ENCODE results near the gene NGB. TPM values are rescaled to one million over a fixed set of nuclear protein-coding genes. Genes with fewer than 3 reads are reported as not detected.

NGB gene
- total RNA-seq, 4 donors from 2014 or later, result 0.64 to 1.4 TPM; not detected in 2

DNA sequence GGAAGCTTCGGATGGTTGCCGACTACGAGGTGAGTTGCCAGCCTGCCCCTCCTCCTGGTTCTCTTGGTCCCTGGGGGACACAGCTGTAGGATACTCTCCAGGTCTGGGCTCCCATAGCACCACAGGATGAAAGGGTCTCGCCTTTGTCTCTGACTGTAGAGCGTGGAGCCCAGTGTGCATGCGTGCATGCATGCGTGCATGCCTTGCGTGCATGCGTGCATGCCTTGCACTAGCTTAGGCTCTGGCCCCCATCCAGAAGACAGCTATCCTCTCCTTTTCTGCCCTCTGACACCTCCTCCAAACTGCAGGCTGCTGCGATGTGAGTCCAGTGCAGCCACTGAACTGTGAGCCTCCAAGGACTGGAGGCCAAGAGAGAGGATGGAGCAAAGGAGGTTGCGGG, 19.1 kb downstream of the NGB start:
- H3K27ac ChIP-seq, result no peak overlapping the region
- no peaks in the 10 kb centered on the region for H3K9me3 ChIP-seq
- H3K4me3 ChIP-seq, result no peak overlapping the region
- TF ChIP-seq, protein P1, sequence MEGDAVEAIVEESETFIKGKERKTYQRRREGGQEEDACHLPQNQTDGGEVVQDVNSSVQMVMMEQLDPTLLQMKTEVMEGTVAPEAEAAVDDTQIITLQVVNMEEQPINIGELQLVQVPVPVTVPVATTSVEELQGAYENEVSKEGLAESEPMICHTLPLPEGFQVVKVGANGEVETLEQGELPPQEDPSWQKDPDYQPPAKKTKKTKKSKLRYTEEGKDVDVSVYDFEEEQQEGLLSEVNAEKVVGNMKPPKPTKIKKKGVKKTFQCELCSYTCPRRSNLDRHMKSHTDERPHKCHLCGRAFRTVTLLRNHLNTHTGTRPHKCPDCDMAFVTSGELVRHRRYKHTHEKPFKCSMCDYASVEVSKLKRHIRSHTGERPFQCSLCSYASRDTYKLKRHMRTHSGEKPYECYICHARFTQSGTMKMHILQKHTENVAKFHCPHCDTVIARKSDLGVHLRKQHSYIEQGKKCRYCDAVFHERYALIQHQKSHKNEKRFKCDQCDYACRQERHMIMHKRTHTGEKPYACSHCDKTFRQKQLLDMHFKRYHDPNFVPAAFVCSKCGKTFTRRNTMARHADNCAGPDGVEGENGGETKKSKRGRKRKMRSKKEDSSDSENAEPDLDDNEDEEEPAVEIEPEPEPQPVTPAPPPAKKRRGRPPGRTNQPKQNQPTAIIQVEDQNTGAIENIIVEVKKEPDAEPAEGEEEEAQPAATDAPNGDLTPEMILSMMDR (IDR thresholded peaks at IDR 0.05), result no peak
- no peak for TF ChIP-seq POLR2A (IDR thresholded peaks at IDR 0.05)
- intact Hi-C loops (cut with DNase I; ENCODE audit: low total_unique reads) (no loop called here), in situ Hi-C loops (cut with MboI; ENCODE audit: low pct_ligation_motif_present in 1 of 4, low pct_unique_long_range_greater_than_20kb in 1 of 4, low sequenced_read_pairs in 3 of 4) (no loop called here)
- no peaks in the 10 kb centered on the region for H3K27me3 ChIP-seq
- no peaks in the 10 kb centered on the region for H3K36me3 ChIP-seq
- 89 to 90% methylated on average over 2 to 11 of the region's 11 CpGs for WGBS, 2 donors (ENCODE audit: low coverage in 1 of 2)
- H3K4me1 ChIP-seq, result no peaks in the 10 kb centered on the region
- DNase-seq, result no peak

DNA sequence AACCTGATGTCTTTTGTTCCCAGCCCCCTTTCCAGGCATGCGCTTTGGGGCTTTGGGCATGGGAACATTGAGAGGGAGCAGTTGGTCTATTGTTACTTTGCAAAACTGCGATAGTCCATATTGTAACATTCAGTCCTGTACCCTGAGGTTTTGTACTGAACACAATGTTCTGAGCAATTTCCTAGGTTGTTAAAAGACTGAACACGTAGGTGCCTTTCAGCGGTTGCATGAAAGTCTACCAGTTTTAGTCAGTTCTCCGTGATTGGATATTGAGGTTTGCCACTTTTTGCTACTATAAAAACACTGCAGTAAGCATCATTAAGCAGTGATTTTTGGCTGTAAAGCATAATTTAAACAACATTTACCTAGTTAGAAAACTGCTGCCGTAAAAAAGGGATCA, 20.1 kb downstream of the NGB start:
- intact Hi-C loops (cut with DNase I; ENCODE audit: low total_unique reads) (no loop called here), in situ Hi-C loops (cut with MboI; ENCODE audit: low pct_ligation_motif_present in 1 of 4, low pct_unique_long_range_greater_than_20kb in 1 of 4, low sequenced_read_pairs in 3 of 4) (no loop called here)
- no peak overlapping the region for H3K4me3 ChIP-seq
- H3K36me3 ChIP-seq, result no peaks in the 10 kb centered on the region
- WGBS, 2 donors (ENCODE audit: low coverage in 1 of 2), result 85 to 91% methylated on average over 6 of the region's 6 CpGs
- H3K27ac ChIP-seq, result no peak overlapping the region
- TF ChIP-seq POLR2A (IDR thresholded peaks at IDR 0.05) (no peak), EP300 (IDR thresholded peaks at IDR 0.05; ENCODE audit: low read depth) (no peak), POLR2AphosphoS5 (IDR thresholded peaks at IDR 0.05) (no peak)
- TF ChIP-seq, protein P1 (IDR thresholded peaks at IDR 0.05), result no peak
- no peaks in the 10 kb centered on the region for H3K9me3 ChIP-seq
- no peaks in the 10 kb centered on the region for H3K4me1 ChIP-seq
- DNase-seq, result no peak
- no peaks in the 10 kb centered on the region for H3K27me3 ChIP-seq

DNA sequence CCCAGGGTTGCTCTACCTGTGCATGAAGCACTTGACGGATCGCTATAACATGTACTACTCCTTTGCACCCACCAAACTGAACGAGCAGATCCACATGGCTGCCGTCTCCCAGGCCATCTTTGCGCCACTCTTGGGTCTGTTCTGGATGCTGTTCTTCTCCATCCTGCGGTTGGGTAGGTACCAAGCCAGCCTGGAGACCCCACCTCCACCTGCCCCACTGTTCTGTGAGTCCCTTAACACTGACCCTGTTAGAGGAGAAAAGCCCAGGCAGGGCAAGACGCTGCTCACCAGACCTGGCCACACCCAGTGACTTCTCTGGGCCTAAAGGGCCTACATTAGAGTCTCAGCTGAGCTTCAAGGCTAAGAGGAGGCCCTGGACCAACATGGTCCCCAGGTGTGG, 21.7 kb downstream of the NGB start:
- Histone ChIP-seq H3K9me3 (no peaks in the 10 kb centered on the region), H3K4me3 (no peak overlapping the region), H3K27me3 (no peaks in the 10 kb centered on the region), H3K27ac (no peak overlapping the region), H3K4me1 (no peaks in the 10 kb centered on the region), H3K36me3 (no peaks in the 10 kb centered on the region)
- TF ChIP-seq, protein P1 (IDR thresholded peaks at IDR 0.05), result no peak
- TF ChIP-seq EP300 (IDR thresholded peaks at IDR 0.05; ENCODE audit: low read depth) (no peak), POLR2A (IDR thresholded peaks at IDR 0.05) (no peak), POLR2AphosphoS5 (IDR thresholded peaks at IDR 0.05) (no peak)
- WGBS, 2 donors (ENCODE audit: low coverage in 1 of 2), result 80 to 84% methylated on average over 2 to 7 of the region's 7 CpGs
- intact Hi-C loops (cut with DNase I; ENCODE audit: low total_unique reads) (no loop called here), in situ Hi-C loops (cut with MboI; ENCODE audit: low pct_ligation_motif_present in 1 of 4, low pct_unique_long_range_greater_than_20kb in 1 of 4, low sequenced_read_pairs in 3 of 4) (no loop called here)
- DNase-seq, result no peak

DNA sequence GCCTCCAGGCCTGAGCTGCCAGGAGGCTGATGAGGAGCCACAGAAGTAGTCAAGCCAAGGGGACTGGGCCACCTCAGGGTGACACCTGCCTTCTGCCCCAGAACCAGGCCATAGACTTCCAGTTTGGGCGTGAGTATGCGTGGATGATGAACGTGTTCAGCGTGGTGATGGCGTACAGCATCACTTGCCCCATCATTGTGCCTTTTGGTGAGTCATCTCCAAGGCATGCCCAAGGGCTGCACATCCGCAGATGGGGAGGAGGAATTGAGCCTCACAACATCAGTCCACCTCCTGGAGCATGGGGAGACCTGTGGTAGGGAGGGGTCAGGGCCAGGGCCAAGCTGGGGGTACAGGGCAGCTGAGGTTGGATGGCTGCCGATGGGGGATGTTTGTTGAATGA, 22.3 kb downstream of the NGB start:
- no peaks in the 10 kb centered on the region for H3K9me3 ChIP-seq
- H3K4me3 ChIP-seq, result no peak overlapping the region
- no peaks in the 10 kb centered on the region for H3K27me3 ChIP-seq
- no peak overlapping the region for H3K27ac ChIP-seq
- H3K4me1 ChIP-seq, result no peaks in the 10 kb centered on the region
- TF ChIP-seq EP300 (IDR thresholded peaks at IDR 0.05; ENCODE audit: low read depth) (no peak), POLR2A (IDR thresholded peaks at IDR 0.05) (no peak), POLR2AphosphoS5 (IDR thresholded peaks at IDR 0.05) (no peak)
- TF ChIP-seq, protein P1 (IDR thresholded peaks at IDR 0.05), result no peak
- intact Hi-C loops (cut with DNase I; ENCODE audit: low total_unique reads), result no loop called here
- no peak for DNase-seq
- no peaks in the 10 kb centered on the region for H3K36me3 ChIP-seq
- 88% methylated on average over 7 of the region's 7 CpGs; no CpG with 5 or more reads in 1 of the 2 donors for WGBS, 2 donors (ENCODE audit: low coverage in 1 of 2)
- in situ Hi-C loops (cut with MboI; ENCODE audit: low pct_ligation_motif_present in 1 of 4, low pct_unique_long_range_greater_than_20kb in 1 of 4, low sequenced_read_pairs in 3 of 4), result no loop called here

Measured in transverse colon (tissue), 4 donors.